ENCODE data around the gene PAXX.

The PAXX gene

GRCh38 chr9:137034039-137034708, 42.0 kb downstream of the PAXX start:
- H3K36me3 ChIP-seq (ENCODE audit: control insufficient read depth in 1 of 2, insufficient read depth in 2 of 2, low read length in 2 of 2): peaks cover 0 to 6% of the 10 kb centered on the region in 2 donors
- peak overlapping the region in 1 of 2 donors; percentile 38 for H3K4me3 ChIP-seq (ENCODE audit: low read depth in 1 of 2, low read length in 2 of 2)
- no peaks in the 10 kb centered on the region for H3K27me3 ChIP-seq (ENCODE audit: low read depth, low read length)
- peaks cover 0 to 17% of the 10 kb centered on the region in 2 donors for H3K4me1 ChIP-seq (ENCODE audit: control insufficient read depth in 1 of 2, insufficient read depth in 2 of 2, low read length in 2 of 2)
- no peaks in the 10 kb centered on the region for H3K9me3 ChIP-seq (ENCODE audit: control insufficient read depth in 1 of 2, low read length in 2 of 2)
- H3K27ac ChIP-seq (ENCODE audit: low read length): no peak overlapping the region

GRCh38 chr9:137034709-137035506, 42.7 kb downstream of the PAXX start:
- Histone ChIP-seq H3K36me3 (ENCODE audit: control insufficient read depth in 1 of 2, insufficient read depth in 2 of 2, low read length in 2 of 2) (peaks cover 0 to 14% of the 10 kb centered on the region in 2 donors), H3K4me1 (ENCODE audit: control insufficient read depth in 1 of 2, insufficient read depth in 2 of 2, low read length in 2 of 2) (peaks cover 0 to 12% of the 10 kb centered on the region in 2 donors), H3K4me3 (ENCODE audit: low read depth in 1 of 2, low read length in 2 of 2) (no peak overlapping the region), H3K9me3 (ENCODE audit: control insufficient read depth in 1 of 2, low read length in 2 of 2) (no peaks in the 10 kb centered on the region), H3K27ac (ENCODE audit: low read length) (no peak overlapping the region), H3K27me3 (ENCODE audit: low read depth, low read length) (no peaks in the 10 kb centered on the region)

- Histone ChIP-seq H3K27ac (ENCODE audit: low read length) (no peak overlapping the region), H3K4me3 (ENCODE audit: low read depth in 1 of 2, low read length in 2 of 2) (no peak overlapping the region), H3K4me1 (ENCODE audit: control insufficient read depth in 1 of 2, insufficient read depth in 2 of 2, low read length in 2 of 2) (peaks cover 0 to 12% of the 10 kb centered on the region in 2 donors), H3K27me3 (ENCODE audit: low read depth, low read length) (no peaks in the 10 kb centered on the region), H3K36me3 (ENCODE audit: control insufficient read depth in 1 of 2, insufficient read depth in 2 of 2, low read length in 2 of 2) (peaks cover 0 to 18% of the 10 kb centered on the region in 2 donors), H3K9me3 (ENCODE audit: control insufficient read depth in 1 of 2, low read length in 2 of 2) (no peaks in the 10 kb centered on the region)
These were observed 43.2 kb downstream of the PAXX start for GRCh38 chr9:137035507-137035834.

GRCh38 chr9:137035937-137036336, 43.7 kb downstream of the PAXX start:
- H3K4me3 ChIP-seq (ENCODE audit: low read depth in 1 of 2, low read length in 2 of 2): no peak overlapping the region
- peaks cover 0 to 23% of the 10 kb centered on the region in 2 donors for H3K36me3 ChIP-seq (ENCODE audit: control insufficient read depth in 1 of 2, insufficient read depth in 2 of 2, low read length in 2 of 2)
- peaks cover 0 to 12% of the 10 kb centered on the region in 2 donors for H3K4me1 ChIP-seq (ENCODE audit: control insufficient read depth in 1 of 2, insufficient read depth in 2 of 2, low read length in 2 of 2)
- no peak overlapping the region for H3K27ac ChIP-seq (ENCODE audit: low read length)
- H3K9me3 ChIP-seq (ENCODE audit: control insufficient read depth in 1 of 2, low read length in 2 of 2): no peaks in the 10 kb centered on the region
- no peaks in the 10 kb centered on the region for H3K27me3 ChIP-seq (ENCODE audit: low read depth, low read length)

GRCh38 chr9:137037035-137037434, 44.8 kb downstream of the PAXX start:
- Histone ChIP-seq H3K4me1 (ENCODE audit: control insufficient read depth in 1 of 2, insufficient read depth in 2 of 2, low read length in 2 of 2) (peaks cover 0 to 12% of the 10 kb centered on the region in 2 donors), H3K27me3 (ENCODE audit: low read depth, low read length) (no peaks in the 10 kb centered on the region), H3K27ac (ENCODE audit: low read length) (no peak overlapping the region), H3K4me3 (ENCODE audit: low read depth in 1 of 2, low read length in 2 of 2) (no peak overlapping the region), H3K36me3 (ENCODE audit: control insufficient read depth in 1 of 2, insufficient read depth in 2 of 2, low read length in 2 of 2) (peaks cover 0 to 29% of the 10 kb centered on the region in 2 donors), H3K9me3 (ENCODE audit: control insufficient read depth in 1 of 2, low read length in 2 of 2) (no peaks in the 10 kb centered on the region)

GRCh38 chr9:137037483-137037882, 45.3 kb downstream of the PAXX start:
- H3K4me3 ChIP-seq (ENCODE audit: low read depth in 1 of 2, low read length in 2 of 2): no peak overlapping the region
- H3K36me3 ChIP-seq (ENCODE audit: control insufficient read depth in 1 of 2, insufficient read depth in 2 of 2, low read length in 2 of 2): peaks cover 0 to 29% of the 10 kb centered on the region in 2 donors
- H3K27me3 ChIP-seq (ENCODE audit: low read depth, low read length): no peaks in the 10 kb centered on the region
- H3K27ac ChIP-seq (ENCODE audit: low read length): no peak overlapping the region
- H3K4me1 ChIP-seq (ENCODE audit: control insufficient read depth in 1 of 2, insufficient read depth in 2 of 2, low read length in 2 of 2): peaks cover 0 to 12% of the 10 kb centered on the region in 2 donors
- H3K9me3 ChIP-seq (ENCODE audit: control insufficient read depth in 1 of 2, low read length in 2 of 2): no peaks in the 10 kb centered on the region

GRCh38 chr9:137038916-137039315, 46.7 kb downstream of the PAXX start:
- no peaks in the 10 kb centered on the region for H3K27me3 ChIP-seq (ENCODE audit: low read depth, low read length)
- peaks cover 0 to 20% of the 10 kb centered on the region in 2 donors for H3K4me1 ChIP-seq (ENCODE audit: control insufficient read depth in 1 of 2, insufficient read depth in 2 of 2, low read length in 2 of 2)
- no peak overlapping the region for H3K27ac ChIP-seq (ENCODE audit: low read length)
- H3K36me3 ChIP-seq (ENCODE audit: control insufficient read depth in 1 of 2, insufficient read depth in 2 of 2, low read length in 2 of 2): peaks cover 0 to 29% of the 10 kb centered on the region in 2 donors
- no peak overlapping the region for H3K4me3 ChIP-seq (ENCODE audit: low read depth in 1 of 2, low read length in 2 of 2)
- no peaks in the 10 kb centered on the region for H3K9me3 ChIP-seq (ENCODE audit: control insufficient read depth in 1 of 2, low read length in 2 of 2)

GRCh38 chr9:137039611-137040366, 47.6 kb downstream of the PAXX start:
- Histone ChIP-seq H3K36me3 (ENCODE audit: control insufficient read depth in 1 of 2, insufficient read depth in 2 of 2, low read length in 2 of 2) (peaks cover 0 to 29% of the 10 kb centered on the region in 2 donors), H3K4me1 (ENCODE audit: control insufficient read depth in 1 of 2, insufficient read depth in 2 of 2, low read length in 2 of 2) (peaks cover under 1 to 26% of the 10 kb centered on the region in 2 donors), H3K4me3 (ENCODE audit: low read depth in 1 of 2, low read length in 2 of 2) (no peak overlapping the region), H3K27ac (ENCODE audit: low read length) (no peak overlapping the region), H3K27me3 (ENCODE audit: low read depth, low read length) (peaks cover 3% of the 10 kb centered on the region), H3K9me3 (ENCODE audit: control insufficient read depth in 1 of 2, low read length in 2 of 2) (no peaks in the 10 kb centered on the region)

GRCh38 chr9:137040568-137040967, 48.3 kb downstream of the PAXX start:
- H3K27me3 ChIP-seq (ENCODE audit: low read depth, low read length): peaks cover 7% of the 10 kb centered on the region
- H3K4me1 ChIP-seq (ENCODE audit: control insufficient read depth in 1 of 2, insufficient read depth in 2 of 2, low read length in 2 of 2): peaks cover 4 to 23% of the 10 kb centered on the region in 2 donors
- no peak overlapping the region for H3K4me3 ChIP-seq (ENCODE audit: low read depth in 1 of 2, low read length in 2 of 2)
- H3K36me3 ChIP-seq (ENCODE audit: control insufficient read depth in 1 of 2, insufficient read depth in 2 of 2, low read length in 2 of 2): peaks cover 0 to 29% of the 10 kb centered on the region in 2 donors
- no peak overlapping the region for H3K27ac ChIP-seq (ENCODE audit: low read length)
- H3K9me3 ChIP-seq (ENCODE audit: control insufficient read depth in 1 of 2, low read length in 2 of 2): no peaks in the 10 kb centered on the region

GRCh38 chr9:137041124-137041523, 48.9 kb downstream of the PAXX start:
- Histone ChIP-seq H3K27ac (ENCODE audit: low read length) (no peak overlapping the region), H3K4me3 (ENCODE audit: low read depth in 1 of 2, low read length in 2 of 2) (no peak overlapping the region), H3K4me1 (ENCODE audit: control insufficient read depth in 1 of 2, insufficient read depth in 2 of 2, low read length in 2 of 2) (peaks cover 4 to 25% of the 10 kb centered on the region in 2 donors), H3K36me3 (ENCODE audit: control insufficient read depth in 1 of 2, insufficient read depth in 2 of 2, low read length in 2 of 2) (peaks cover 0 to 29% of the 10 kb centered on the region in 2 donors), H3K9me3 (ENCODE audit: control insufficient read depth in 1 of 2, low read length in 2 of 2) (no peaks in the 10 kb centered on the region), H3K27me3 (ENCODE audit: low read depth, low read length) (peaks cover 7% of the 10 kb centered on the region)
